ENCODE measurements around the gene SLC2A6. TPM values are rescaled to one million over a fixed set of nuclear protein-coding genes. Genes with fewer than 3 reads are reported as not detected.

Gene SLC2A6
- polyA plus RNA-seq, 1 donor (not counting 4 experiments of a cell fraction or from before 2014, with no cell fraction given), result 15.9 TPM

- peaks cover 12% of the 10 kb centered on the region for H3K4me1 ChIP-seq (ENCODE audit: control insufficient read depth, extremely low read depth, insufficient read depth, low read length)
- H3K36me3 ChIP-seq (ENCODE audit: control insufficient read depth in 2 of 2, extremely low read depth in 1 of 2, insufficient read depth in 2 of 2, low read length in 2 of 2), result no peaks in the 10 kb centered on the region
- H2AFZ ChIP-seq (ENCODE audit: control insufficient read depth, low read length), result no peak overlapping the region
- H3K9ac ChIP-seq (ENCODE audit: control insufficient read depth, extremely low read depth, insufficient read depth, low read length), result no peak overlapping the region
- no peaks in the 10 kb centered on the region for H3K9me3 ChIP-seq (ENCODE audit: control insufficient read depth, low read depth, low read length)
- FAIRE-seq (peak; percentile 9), DNase-seq (ENCODE audit: low read depth, low spot score) (no peak)
- H3K4me2 ChIP-seq (ENCODE audit: control insufficient read depth, extremely low read depth, insufficient read depth, low read depth, low read length), result no peak overlapping the region
- no peaks in the 10 kb centered on the region for H4K20me1 ChIP-seq (ENCODE audit: control insufficient read depth, extremely low read depth, insufficient read depth, low read length)
- H3K79me2 ChIP-seq (ENCODE audit: control insufficient read depth, insufficient read depth, low read length), result no peaks in the 10 kb centered on the region
- TF ChIP-seq EZH2 (IDR thresholded peaks at IDR 0.05; ENCODE audit: low read length), result no peak
- TF ChIP-seq CTCF (optimal IDR thresholded peaks at IDR 0.05 in 1 of 3, IDR thresholded peaks at IDR 0.05 in 1 of 3, conservative IDR thresholded peaks at IDR 0.05 in 1 of 3; ENCODE audit: extremely low read depth in 1 of 3, insufficient read depth in 2 of 3, low read length in 3 of 3), result no peak
- dilution Hi-C loops (cut with MboI; ENCODE audit: extremely low pct_ligation_motif_present, low sequenced_read_pairs), result no loop called here
- no peak overlapping the region for H3K27ac ChIP-seq (ENCODE audit: control insufficient read depth, insufficient read depth, low read length)
- peaks cover 10% of the 10 kb centered on the region for H3K27me3 ChIP-seq (ENCODE audit: control insufficient read depth, extremely low read depth, insufficient read depth, low read length)
- H3K9me1 ChIP-seq (ENCODE audit: control insufficient read depth, extremely low read depth, insufficient read depth, low read length), result no peaks in the 10 kb centered on the region
- H3K4me3 ChIP-seq (ENCODE audit: control insufficient read depth in 2 of 3, extremely low read depth in 1 of 3, insufficient read depth in 2 of 3, low read depth in 1 of 3, low read length in 3 of 3), result no peak overlapping the region
Observed at GRCh38 chr9:133495327-133496293, 16.7 kb upstream of the SLC2A6 start.

GRCh38 chr9:133494636-133495326 is 15.9 kb upstream of the SLC2A6 start:
- TF ChIP-seq EZH2 (IDR thresholded peaks at IDR 0.05; ENCODE audit: low read length), result no peak
- Histone ChIP-seq H3K9me1 (ENCODE audit: control insufficient read depth, extremely low read depth, insufficient read depth, low read length) (no peaks in the 10 kb centered on the region), H3K27me3 (ENCODE audit: control insufficient read depth, extremely low read depth, insufficient read depth, low read length) (peaks cover 18% of the 10 kb centered on the region), H3K4me2 (ENCODE audit: control insufficient read depth, extremely low read depth, insufficient read depth, low read depth, low read length) (no peak overlapping the region), H2AFZ (ENCODE audit: control insufficient read depth, low read length) (no peak overlapping the region), H3K4me1 (ENCODE audit: control insufficient read depth, extremely low read depth, insufficient read depth, low read length) (peaks cover 12% of the 10 kb centered on the region), H3K4me3 (ENCODE audit: control insufficient read depth in 2 of 3, extremely low read depth in 1 of 3, insufficient read depth in 2 of 3, low read depth in 1 of 3, low read length in 3 of 3) (no peak overlapping the region), H3K79me2 (ENCODE audit: control insufficient read depth, insufficient read depth, low read length) (no peaks in the 10 kb centered on the region), H3K36me3 (ENCODE audit: control insufficient read depth in 2 of 2, extremely low read depth in 1 of 2, insufficient read depth in 2 of 2, low read length in 2 of 2) (no peaks in the 10 kb centered on the region), H3K9ac (ENCODE audit: control insufficient read depth, extremely low read depth, insufficient read depth, low read length) (no peak overlapping the region), H3K27ac (ENCODE audit: control insufficient read depth, insufficient read depth, low read length) (no peak overlapping the region), H3K9me3 (ENCODE audit: control insufficient read depth, low read depth, low read length) (no peaks in the 10 kb centered on the region), H4K20me1 (ENCODE audit: control insufficient read depth, extremely low read depth, insufficient read depth, low read length) (no peaks in the 10 kb centered on the region)
- dilution Hi-C loops (cut with MboI; ENCODE audit: extremely low pct_ligation_motif_present, low sequenced_read_pairs), result no loop called here
- FAIRE-seq (no peak), DNase-seq (ENCODE audit: low read depth, low spot score) (no peak)

Data from keratinocyte (primary cell).